Esophagus squamous epithelium (tissue), 4 donors: ENCODE results near the gene CFAP69.

Experiments
- CTCF ChIP-seq, 6 experiments: fragments of 450-650 bp in 4 of 6; fragments of 200-600 bp in 2 of 6; sonication (generic) in 2 of 6; IDR thresholded peaks; one replicate each; pipeline ENCODE4 v1.5.1; 2016 to 2019; ENCODE audit warnings: antibody characterized with exemption in 6 of 6, mild to moderate bottlenecking in 4 of 6, moderate library complexity in 4 of 6
- POLR2A ChIP-seq, 4 donors: fragments of 450-650 bp; IDR thresholded peaks; one replicate each; pipeline ENCODE4 v1.6.1; 2017; ENCODE audit warnings: antibody characterized with exemption in 4 of 4, mild to moderate bottlenecking in 4 of 4, moderate library complexity in 3 of 4

DNA sequence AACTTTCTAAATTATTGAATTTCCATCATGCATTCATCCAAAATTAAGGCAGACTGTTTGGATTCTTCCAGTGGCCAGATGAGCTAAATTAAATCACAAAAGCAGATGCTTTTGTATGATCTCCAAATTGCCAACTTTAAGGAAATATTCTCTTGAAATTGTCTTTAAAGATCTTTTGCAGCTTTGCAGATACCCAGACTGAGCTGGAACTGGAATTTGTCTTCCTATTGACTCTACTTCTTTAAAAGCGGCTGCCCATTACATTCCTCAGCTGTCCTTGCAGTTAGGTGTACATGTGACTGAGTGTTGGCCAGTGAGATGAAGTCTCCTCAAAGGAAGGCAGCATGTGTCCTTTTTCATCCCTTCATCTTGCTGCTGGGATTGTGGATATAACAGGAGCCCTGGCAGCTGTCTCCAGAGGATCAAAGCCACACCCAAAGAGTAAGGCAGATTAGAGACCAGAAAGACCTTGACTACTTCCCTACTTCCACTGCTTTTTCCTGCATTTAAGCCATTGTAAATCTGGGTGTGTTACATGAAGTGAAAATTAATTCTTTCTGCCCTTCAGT, 8.2 kb upstream of the CFAP69 start:
- TF ChIP-seq CTCF (IDR thresholded peaks at IDR 0.05) (no peak), POLR2A (IDR thresholded peaks at IDR 0.05) (no peak)
